ENCODE measurements around the gene DOCK2.

Gene DOCK2

GRCh38 chr5:169993485-169993790 is 356.4 kb downstream of the DOCK2 start:
- no peak for DNase-seq (ENCODE audit: extremely low read depth, low read depth)
- no peak for TF ChIP-seq CTCF (IDR thresholded peaks at IDR 0.05; ENCODE audit: low read depth, low read length)

- DNase-seq (ENCODE audit: extremely low read depth, low read depth) = no peak
- TF ChIP-seq CTCF (IDR thresholded peaks at IDR 0.05; ENCODE audit: low read depth, low read length) = no peak
Measured at GRCh38 chr5:169997798-169998197, 360.7 kb downstream of the DOCK2 start.

GRCh38 chr5:169999621-170000020 is 362.5 kb downstream of the DOCK2 start:
- TF ChIP-seq CTCF (IDR thresholded peaks at IDR 0.05; ENCODE audit: low read depth, low read length) = no peak
- no peak for DNase-seq (ENCODE audit: extremely low read depth, low read depth)

GRCh38 chr5:170000155-170000554 is 363.1 kb downstream of the DOCK2 start:
- no peak for TF ChIP-seq CTCF (IDR thresholded peaks at IDR 0.05; ENCODE audit: low read depth, low read length)
- no peak for DNase-seq (ENCODE audit: extremely low read depth, low read depth)

GRCh38 chr5:170006021-170006420 is 368.9 kb downstream of the DOCK2 start:
- no peak for TF ChIP-seq CTCF (IDR thresholded peaks at IDR 0.05; ENCODE audit: low read depth, low read length)
- DNase-seq (ENCODE audit: extremely low read depth, low read depth) = no peak

- no peak for DNase-seq (ENCODE audit: extremely low read depth, low read depth)
- TF ChIP-seq CTCF (IDR thresholded peaks at IDR 0.05; ENCODE audit: low read depth, low read length) = no peak
Measured at GRCh38 chr5:170008376-170008775, 371.3 kb downstream of the DOCK2 start.

- no peak for TF ChIP-seq CTCF (IDR thresholded peaks at IDR 0.05; ENCODE audit: low read depth, low read length)
Measured at GRCh38 chr5:170010595-170010994, 373.5 kb downstream of the DOCK2 start.

More at GRCh38 chr5:170010595-170010994, 373.5 kb downstream of the DOCK2 start:
- DNase-seq (ENCODE audit: extremely low read depth, low read depth) = no peak
